Natural killer cell (primary cell): ENCODE data around the gene SERPINI1. TPM values are rescaled to one million over a fixed set of nuclear protein-coding genes. Genes with fewer than 3 reads are reported as not detected.

Experiments
- ATAC-seq, 3 donors: fragments of 150-1000 bp in 2 of 3; fragments of 200-7000 bp in 1 of 3; cut with Tn5 transposase; 1 replicate in 1 of 3; 2 replicates in 2 of 3; pipeline ENCODE4 v1.10.0; 2021; ENCODE audit warnings: mild to moderate bottlenecking in 2 of 3, moderate library complexity in 2 of 3
- DNase-seq, 2 donors: peaks; one replicate each; pipeline versions ENCODE4 v3.0.0 to v3.0.0-alpha.2; 2013 to 2021; ENCODE audit warnings: mixed read lengths in 1 of 2
- H3K27ac ChIP-seq: one replicate; pipeline ENCODE4 v1.5.1; 2013; ENCODE audit warnings: mild to moderate bottlenecking, low read length
- H3K27me3 ChIP-seq: one replicate; pipeline ENCODE4 v1.6.1; 2013; ENCODE audit warnings: low read length; ENCODE audit not compliant: control insufficient read depth, insufficient read depth
- H3K36me3 ChIP-seq: one replicate; pipeline ENCODE4 v1.6.1; 2013; ENCODE audit warnings: low read length; ENCODE audit not compliant: control insufficient read depth, insufficient read depth
- H3K4me1 ChIP-seq: one replicate; pipeline ENCODE4 v1.6.1; 2013; ENCODE audit warnings: low read length; ENCODE audit not compliant: control insufficient read depth, insufficient read depth
- H3K4me3 ChIP-seq: one replicate; pipeline ENCODE4 v1.5.1; 2013; ENCODE audit warnings: low read length
- H3K9me3 ChIP-seq: one replicate; pipeline ENCODE4 v1.6.1; 2013; ENCODE audit warnings: low read length; ENCODE audit not compliant: control insufficient read depth, insufficient read depth
- H3K27ac Mint-ChIP-seq, 2 donors: one replicate each; pipeline ENCODE4 v1.8.0; 2022; ENCODE audit warnings: mild to moderate bottlenecking in 2 of 2, mixed read lengths in 2 of 2, moderate library complexity in 1 of 2
- H3K27me3 Mint-ChIP-seq, 2 donors: one replicate each; pipeline ENCODE4 v1.8.0; 2022; ENCODE audit warnings: low read depth in 2 of 2, mixed read lengths in 2 of 2
- H3K36me3 Mint-ChIP-seq: one replicate; pipeline ENCODE4 v1.8.0; 2022; ENCODE audit warnings: mixed read lengths
- H3K4me1 Mint-ChIP-seq, 2 donors: one replicate each; pipeline ENCODE4 v1.8.0; 2022; ENCODE audit warnings: mixed read lengths in 2 of 2
- H3K4me3 Mint-ChIP-seq: one replicate; pipeline ENCODE4 v1.8.0; 2022; ENCODE audit warnings: mild to moderate bottlenecking, moderate library complexity, mixed read lengths
- H3K9me3 Mint-ChIP-seq, 2 donors: one replicate each; pipeline ENCODE4 v1.8.0; 2022; ENCODE audit warnings: mixed read lengths in 2 of 2
- WGBS: methylation state at CpG from one replicate; pipeline ENCODE4 v1.1.7; 2013; ENCODE audit warnings: missing lambda C conversion rate; ENCODE audit not compliant: insufficient coverage; 5-methylcytosine and 5-hydroxymethylcytosine counted together
- intact Hi-C: fragments of 100-400 bp; cut with micrococcal nuclease; formaldehyde crosslinking; loops from one replicate; pipeline ENCODE4 v1.14.2; 2022
- total RNA-seq, 4 donors: library from RNA; stranded (reverse); fragments of 120-200 nt in 1 of 4; gene quantifications; one replicate each; pipeline versions ENCODE4 v1.2.3 to v1.2.4, GENCODE V29; 2013 to 2022
- TF ChIP-seq, protein P1 (sequence below): fragments of 200-600 bp; IDR thresholded peaks from one replicate; pipeline ENCODE4 v1.8.0; 2022; ENCODE audit warnings: antibody characterized with exemption

Gene SERPINI1
- total RNA-seq, 3 donors from 2014 or later (not counting 1 experiment from before 2014, with no cell fraction given), result 5.6 to 9.3 (median 8.5) TPM

DNA sequence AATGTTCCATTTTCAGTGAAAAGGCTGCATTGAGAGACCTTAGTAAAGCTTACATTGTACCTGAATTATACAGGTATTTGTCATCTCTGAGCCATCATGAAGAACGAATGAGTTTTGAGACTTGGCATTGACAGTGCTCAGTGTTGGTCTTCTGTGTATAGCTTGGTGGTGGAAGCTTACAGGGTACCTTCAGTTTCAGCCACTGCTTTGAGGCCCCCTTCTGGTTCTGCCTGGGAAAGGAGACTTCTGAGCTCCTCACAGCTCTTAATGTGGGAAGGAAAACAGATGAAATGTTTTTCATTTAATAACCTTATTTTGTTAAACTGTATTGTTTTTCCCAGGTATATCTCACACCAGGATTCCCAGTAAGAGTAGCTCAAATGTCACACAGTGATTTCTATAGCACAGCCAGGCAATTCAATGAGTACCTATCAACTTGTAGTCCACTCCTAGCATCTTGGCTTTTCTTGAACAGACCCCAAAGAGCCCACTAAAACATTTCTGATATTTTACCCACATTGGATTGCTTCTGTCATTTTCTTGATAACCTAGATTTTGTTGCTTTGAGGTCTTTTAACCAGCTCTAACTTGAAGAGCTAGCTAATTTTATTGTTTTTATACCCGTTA, 5.6 kb downstream of the SERPINI1 start:
- H3K4me3 ChIP-seq, result no peak overlapping the region
- H3K36me3 Mint-ChIP-seq, result no peaks in the 10 kb centered on the region
- H3K9me3 ChIP-seq, result no peaks in the 10 kb centered on the region
- H3K27ac ChIP-seq, result no peak overlapping the region
- TF ChIP-seq, protein P1, sequence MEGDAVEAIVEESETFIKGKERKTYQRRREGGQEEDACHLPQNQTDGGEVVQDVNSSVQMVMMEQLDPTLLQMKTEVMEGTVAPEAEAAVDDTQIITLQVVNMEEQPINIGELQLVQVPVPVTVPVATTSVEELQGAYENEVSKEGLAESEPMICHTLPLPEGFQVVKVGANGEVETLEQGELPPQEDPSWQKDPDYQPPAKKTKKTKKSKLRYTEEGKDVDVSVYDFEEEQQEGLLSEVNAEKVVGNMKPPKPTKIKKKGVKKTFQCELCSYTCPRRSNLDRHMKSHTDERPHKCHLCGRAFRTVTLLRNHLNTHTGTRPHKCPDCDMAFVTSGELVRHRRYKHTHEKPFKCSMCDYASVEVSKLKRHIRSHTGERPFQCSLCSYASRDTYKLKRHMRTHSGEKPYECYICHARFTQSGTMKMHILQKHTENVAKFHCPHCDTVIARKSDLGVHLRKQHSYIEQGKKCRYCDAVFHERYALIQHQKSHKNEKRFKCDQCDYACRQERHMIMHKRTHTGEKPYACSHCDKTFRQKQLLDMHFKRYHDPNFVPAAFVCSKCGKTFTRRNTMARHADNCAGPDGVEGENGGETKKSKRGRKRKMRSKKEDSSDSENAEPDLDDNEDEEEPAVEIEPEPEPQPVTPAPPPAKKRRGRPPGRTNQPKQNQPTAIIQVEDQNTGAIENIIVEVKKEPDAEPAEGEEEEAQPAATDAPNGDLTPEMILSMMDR, result no peak
- WGBS, result 30% methylated on average over 1 of the region's 2 CpGs
- no peak overlapping the region for H3K4me3 Mint-ChIP-seq
- peak in 2 of 3 donors; percentile 71 to 72 for ATAC-seq
- H3K4me1 Mint-ChIP-seq, result peaks cover 0 to 6% of the 10 kb centered on the region in 2 donors
- no peaks in the 10 kb centered on the region for H3K4me1 ChIP-seq
- H3K36me3 ChIP-seq, result no peaks in the 10 kb centered on the region
- intact Hi-C loops, result no loop called here
- H3K27me3 Mint-ChIP-seq, result no peaks in the 10 kb centered on the region
- H3K9me3 Mint-ChIP-seq, result no peaks in the 10 kb centered on the region
- peak in 1 of 2 donors; percentile 53 for DNase-seq
- H3K27me3 ChIP-seq, result no peaks in the 10 kb centered on the region
- no peak overlapping the region for H3K27ac Mint-ChIP-seq

DNA sequence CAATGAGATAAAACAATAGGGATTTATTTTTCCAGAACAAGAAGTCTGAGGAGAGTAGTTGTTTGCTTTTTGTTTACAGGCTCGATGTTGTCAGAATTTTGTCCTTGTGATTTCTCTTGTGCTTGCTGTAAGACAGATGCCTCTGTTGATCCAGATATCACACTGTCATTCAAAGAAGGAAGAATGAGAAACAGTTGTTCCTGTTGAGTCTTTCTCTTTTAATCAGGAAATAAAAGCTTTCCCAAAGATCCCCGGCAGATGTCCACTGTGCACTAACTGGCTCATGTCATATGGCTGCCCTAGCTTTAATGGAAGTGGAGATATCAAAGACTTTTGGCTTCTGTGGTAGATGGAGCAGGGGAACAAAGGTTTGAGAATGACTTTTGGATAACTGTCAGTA, 6.8 kb downstream of the SERPINI1 start:
- H3K27me3 ChIP-seq, result no peaks in the 10 kb centered on the region
- H3K4me1 Mint-ChIP-seq, result peaks cover 5 to 12% of the 10 kb centered on the region in 2 donors
- 94% methylated on average over 2 of the region's 2 CpGs for WGBS
- no peaks in the 10 kb centered on the region for H3K36me3 Mint-ChIP-seq
- intact Hi-C loops, result no loop called here
- H3K4me1 ChIP-seq, result no peaks in the 10 kb centered on the region
- no peaks in the 10 kb centered on the region for H3K36me3 ChIP-seq
- DNase-seq (no peak), ATAC-seq (no peak)
- H3K27ac Mint-ChIP-seq, result no peak overlapping the region
- H3K4me3 Mint-ChIP-seq, result no peak overlapping the region
- TF ChIP-seq, protein P1, result no peak
- no peak overlapping the region for H3K27ac ChIP-seq
- no peaks in the 10 kb centered on the region for H3K9me3 Mint-ChIP-seq
- H3K9me3 ChIP-seq, result no peaks in the 10 kb centered on the region
- no peak overlapping the region for H3K4me3 ChIP-seq
- H3K27me3 Mint-ChIP-seq, result no peaks in the 10 kb centered on the region

DNA sequence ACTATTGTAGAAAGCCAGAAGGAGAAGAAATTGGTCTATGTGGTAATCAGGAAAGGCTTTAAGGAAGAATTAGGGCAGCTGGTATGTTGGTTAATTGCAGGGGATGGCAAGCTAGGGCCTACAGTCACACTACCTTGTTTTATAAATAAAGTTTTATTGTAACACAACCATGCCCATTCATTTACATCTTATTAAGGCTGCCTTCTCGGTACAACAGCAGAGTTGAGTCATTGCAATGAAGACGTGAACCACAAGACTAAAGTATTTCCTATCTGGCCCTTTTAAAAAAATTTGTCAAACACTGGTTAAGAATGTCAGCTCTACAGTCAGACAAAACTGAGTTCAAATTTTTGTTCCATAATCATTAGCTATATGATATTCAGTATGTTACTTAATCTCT, 8.3 kb downstream of the SERPINI1 start:
- H3K27me3 Mint-ChIP-seq, result no peaks in the 10 kb centered on the region
- H3K4me1 Mint-ChIP-seq, result peaks cover 5 to 12% of the 10 kb centered on the region in 2 donors
- TF ChIP-seq, protein P1, result no peak
- DNase-seq (no peak), ATAC-seq (no peak)
- Histone ChIP-seq H3K9me3 (no peaks in the 10 kb centered on the region), H3K27ac (no peak overlapping the region), H3K36me3 (no peaks in the 10 kb centered on the region), H3K4me1 (no peaks in the 10 kb centered on the region), H3K4me3 (no peak overlapping the region), H3K27me3 (no peaks in the 10 kb centered on the region)
- H3K27ac Mint-ChIP-seq, result no peak overlapping the region
- WGBS, result 41% methylated on average over 2 of the region's 2 CpGs
- no peaks in the 10 kb centered on the region for H3K36me3 Mint-ChIP-seq
- no peaks in the 10 kb centered on the region for H3K9me3 Mint-ChIP-seq
- no peak overlapping the region for H3K4me3 Mint-ChIP-seq
- intact Hi-C loops, result no loop called here

DNA sequence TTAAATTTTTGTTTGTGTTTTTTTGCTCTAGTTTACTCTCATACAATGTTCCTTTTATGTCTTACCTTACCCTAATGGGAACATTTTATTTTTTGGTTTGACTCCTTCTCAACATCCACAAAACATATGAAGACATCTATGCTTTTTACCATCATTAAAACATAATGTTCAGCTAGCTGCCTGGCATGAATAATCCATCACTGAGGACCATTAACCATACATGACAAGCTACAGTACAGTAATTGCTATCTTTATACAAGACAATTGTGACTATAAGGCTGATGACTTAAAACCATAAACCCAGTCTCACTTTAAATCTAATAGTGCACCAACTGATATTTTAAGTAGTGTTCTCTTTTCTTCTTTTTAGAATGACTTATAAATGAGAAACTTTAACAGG, 13.7 kb downstream of the SERPINI1 start:
- H3K4me1 ChIP-seq, result no peaks in the 10 kb centered on the region
- TF ChIP-seq, protein P1, result no peak
- H3K27me3 ChIP-seq, result no peaks in the 10 kb centered on the region
- Mint-ChIP-seq H3K4me3 (no peak overlapping the region), H3K4me1 (peaks cover 10 to 25% of the 10 kb centered on the region in 2 donors), H3K36me3 (no peaks in the 10 kb centered on the region), H3K27me3 (no peaks in the 10 kb centered on the region), H3K27ac (peak overlapping the region in 1 of 2 donors; percentile 53), H3K9me3 (no peaks in the 10 kb centered on the region)
- no peaks in the 10 kb centered on the region for H3K9me3 ChIP-seq
- H3K4me3 ChIP-seq, result no peak overlapping the region
- no peak for ATAC-seq
- intact Hi-C loops, result no loop called here
- no peaks in the 10 kb centered on the region for H3K36me3 ChIP-seq
- DNase-seq, result no peak
- no peak overlapping the region for H3K27ac ChIP-seq
